Tibial artery (tissue), 4 donors: ENCODE measurements around the gene WDR37.

Source experiments
- DNase-seq, 2 donors: peaks; one replicate each; pipeline ENCODE4 v3.0.0-alpha.2; 2019
- H3K27ac ChIP-seq, 2 donors: fragments of 200-600 bp; sonication (generic) in 1 of 2; 1 replicate in 1 of 2; 2 replicates in 1 of 2; pipeline ENCODE4 v1.5.1; 2018 to 2019; ENCODE audit warnings: mild to moderate bottlenecking in 1 of 2
- H3K27me3 ChIP-seq, 2 donors: fragments of 200-600 bp; sonication (generic) in 1 of 2; one replicate each; pipeline versions ENCODE4 v1.5.1 to v1.6.0; 2016 to 2019
- H3K36me3 ChIP-seq, 3 donors: fragments of 200-600 bp; sonication (generic) in 2 of 3; one replicate each; pipeline ENCODE4 v1.5.1; 2016 to 2019; ENCODE audit warnings: mild to moderate bottlenecking in 2 of 3
- H3K4me1 ChIP-seq, 4 donors: fragments of 200-600 bp; sonication (generic) in 2 of 4; 1 replicate in 3 of 4; 2 replicates in 1 of 4; pipeline ENCODE4 v1.5.1; 2016 to 2019
- H3K4me3 ChIP-seq, 2 donors: fragments of 200-600 bp; sonication (generic) in 1 of 2; 1 replicate in 1 of 2; 2 replicates in 1 of 2; pipeline ENCODE4 v1.5.1; 2018 to 2019; ENCODE audit warnings: mild to moderate bottlenecking in 2 of 2
- H3K9me3 ChIP-seq, 3 donors: fragments of 200-600 bp; sonication (generic) in 1 of 3; one replicate each; pipeline ENCODE4 v1.5.1; 2016 to 2019
- CTCF ChIP-seq, 2 experiments: fragments of 200-600 bp in 1 of 2; fragments of 450-650 bp in 1 of 2; IDR thresholded peaks; one replicate each; pipeline ENCODE4 v1.5.1; 2017 to 2019; ENCODE audit warnings: antibody characterized with exemption in 2 of 2, mild to moderate bottlenecking in 1 of 2, moderate library complexity in 1 of 2
- intact Hi-C: fragments of 100-400 bp; cut with DNase I; formaldehyde crosslinking; loops from one replicate; pipeline ENCODE4 v1.15.0; 2023; ENCODE audit warnings: low total_unique reads

The WDR37 gene

DNA sequence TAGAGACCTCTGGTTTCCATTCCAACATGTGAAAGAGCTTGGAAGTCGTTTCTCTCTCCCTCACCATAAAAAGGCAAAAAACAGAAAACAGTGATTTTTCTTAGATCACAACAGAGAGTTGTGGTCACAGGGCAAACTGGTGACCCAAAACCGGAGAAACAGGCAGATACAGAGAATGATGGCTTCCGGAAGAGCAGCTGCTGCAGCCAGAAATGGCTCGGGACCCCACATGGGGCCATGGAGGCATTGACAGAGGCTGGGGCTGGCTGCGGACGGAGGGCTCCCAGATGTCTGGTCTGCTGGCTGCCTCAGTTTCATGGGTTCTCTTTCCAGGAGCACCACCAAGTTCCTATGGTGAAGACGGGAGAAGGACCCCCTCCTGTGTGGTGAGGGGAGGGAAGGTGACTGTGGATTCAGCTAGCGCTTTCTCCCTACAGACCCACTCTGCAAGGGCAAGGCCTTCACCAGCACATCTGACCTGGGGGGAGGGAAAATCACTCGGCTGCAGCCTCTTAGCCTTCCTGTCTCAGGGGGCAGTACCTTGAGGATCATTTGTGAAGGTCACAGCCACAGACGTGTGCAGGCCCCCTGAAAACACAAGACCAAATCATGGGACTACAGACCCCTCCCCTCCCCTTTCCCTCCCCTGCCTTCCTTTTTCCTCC lies 81.4 kb downstream of the WDR37 start:
- H3K36me3 ChIP-seq, result peaks cover 0 to 4% (median 2%) of the 10 kb centered on the region in 3 donors
- H3K27me3 ChIP-seq, result no peaks in the 10 kb centered on the region
- H3K27ac ChIP-seq, result no peak overlapping the region
- peaks cover 4 to 12% (median 5%) of the 10 kb centered on the region in 3 donors for H3K9me3 ChIP-seq
- intact Hi-C loops, result no loop called here
- H3K4me1 ChIP-seq, result no peaks in the 10 kb centered on the region
- no peak for TF ChIP-seq CTCF (IDR thresholded peaks at IDR 0.05)
- no peak overlapping the region for H3K4me3 ChIP-seq
- DNase-seq, result no peak

DNA sequence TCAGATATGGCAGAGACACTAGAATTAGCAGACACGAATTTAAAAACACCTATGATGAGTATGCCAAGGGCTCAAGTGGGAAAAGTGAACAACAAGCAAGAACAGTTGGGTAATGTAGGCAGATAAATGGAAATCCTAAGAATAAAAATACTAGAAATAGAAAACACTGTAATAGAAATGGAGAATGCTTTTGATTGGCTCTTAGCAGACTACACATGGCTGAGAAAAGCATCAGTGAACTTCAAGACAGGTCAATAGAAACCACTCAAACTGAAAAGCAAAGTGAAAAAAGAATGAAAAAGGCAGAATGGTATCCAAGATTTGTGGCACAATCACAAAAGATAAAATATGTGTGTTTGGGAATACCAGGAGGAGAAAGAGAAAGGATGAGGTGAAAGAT lies 82.3 kb downstream of the WDR37 start:
- Histone ChIP-seq H3K9me3 (peaks cover 4 to 12% (median 5%) of the 10 kb centered on the region in 3 donors), H3K27me3 (no peaks in the 10 kb centered on the region), H3K4me3 (no peak overlapping the region), H3K27ac (no peak overlapping the region), H3K36me3 (no peaks in the 10 kb centered on the region), H3K4me1 (no peaks in the 10 kb centered on the region)
- intact Hi-C loops, result no loop called here
- no peak for DNase-seq
- no peak for TF ChIP-seq CTCF (IDR thresholded peaks at IDR 0.05)

DNA sequence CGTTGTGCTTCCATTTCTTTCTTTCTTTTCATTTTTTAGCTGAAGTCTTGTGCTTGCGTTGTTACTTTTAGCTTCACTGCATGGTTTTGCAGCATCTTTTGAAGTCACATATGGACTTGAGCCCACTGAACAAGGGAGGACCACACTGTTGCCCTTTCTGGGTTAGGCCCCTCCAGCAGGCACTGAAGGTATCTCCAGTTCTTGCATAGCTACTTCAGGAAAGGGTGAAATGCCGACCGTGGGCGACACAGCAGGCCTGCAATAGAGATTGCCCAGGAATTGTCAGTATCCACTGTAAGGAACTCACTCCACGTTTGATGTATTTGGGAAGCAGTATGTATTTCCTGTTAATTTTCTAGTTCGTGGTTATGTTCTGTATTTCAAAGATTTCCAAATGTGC lies 85.1 kb downstream of the WDR37 start:
- Histone ChIP-seq H3K9me3 (peaks cover 4 to 13% (median 10%) of the 10 kb centered on the region in 3 donors), H3K27me3 (no peaks in the 10 kb centered on the region), H3K27ac (no peak overlapping the region), H3K36me3 (no peaks in the 10 kb centered on the region), H3K4me3 (no peak overlapping the region), H3K4me1 (no peaks in the 10 kb centered on the region)
- no peak for DNase-seq
- TF ChIP-seq CTCF (IDR thresholded peaks at IDR 0.05), result no peak
- intact Hi-C loops, result no loop called here

GRCh38 chr10:1141701-1142100 lies 85.5 kb downstream of the WDR37 start:
- Histone ChIP-seq H3K36me3 (no peaks in the 10 kb centered on the region), H3K9me3 (peaks cover 4 to 17% (median 14%) of the 10 kb centered on the region in 3 donors), H3K27me3 (no peaks in the 10 kb centered on the region), H3K27ac (no peak overlapping the region), H3K4me1 (no peaks in the 10 kb centered on the region), H3K4me3 (no peak overlapping the region)
- intact Hi-C loops, result no loop called here
- TF ChIP-seq CTCF (IDR thresholded peaks at IDR 0.05), result no peak
- no peak for DNase-seq

- no peak for TF ChIP-seq CTCF (IDR thresholded peaks at IDR 0.05)
- intact Hi-C loops, result no loop called here
- H3K27me3 ChIP-seq, result no peaks in the 10 kb centered on the region
- peaks cover 4 to 24% (median 15%) of the 10 kb centered on the region in 3 donors for H3K9me3 ChIP-seq
- no peaks in the 10 kb centered on the region for H3K36me3 ChIP-seq
- no peaks in the 10 kb centered on the region for H3K4me1 ChIP-seq
- H3K27ac ChIP-seq, result no peak overlapping the region
- no peak for DNase-seq
- no peak overlapping the region for H3K4me3 ChIP-seq
Observed at GRCh38 chr10:1142596-1142995, 86.4 kb downstream of the WDR37 start.

GRCh38 chr10:1147810-1148209 lies 91.6 kb downstream of the WDR37 start:
- no peak for TF ChIP-seq CTCF (IDR thresholded peaks at IDR 0.05)
- DNase-seq, result no peak
- Histone ChIP-seq H3K36me3 (no peaks in the 10 kb centered on the region), H3K9me3 (peaks cover 0 to 11% (median 10%) of the 10 kb centered on the region in 3 donors), H3K27ac (no peak overlapping the region), H3K4me3 (no peak overlapping the region), H3K27me3 (no peaks in the 10 kb centered on the region), H3K4me1 (no peaks in the 10 kb centered on the region)
- intact Hi-C loops, result no loop called here
